ENCODE results near the gene DGKH. TPM values are rescaled to one million over a fixed set of nuclear protein-coding genes. Genes with fewer than 3 reads are reported as not detected.
A peak's percentile ranks its signal among the peaks of the same experiment; 100 is the strongest.

DGKH gene
- total RNA-seq, 1 donor from 2014 or later: 45.1 TPM

DNA sequence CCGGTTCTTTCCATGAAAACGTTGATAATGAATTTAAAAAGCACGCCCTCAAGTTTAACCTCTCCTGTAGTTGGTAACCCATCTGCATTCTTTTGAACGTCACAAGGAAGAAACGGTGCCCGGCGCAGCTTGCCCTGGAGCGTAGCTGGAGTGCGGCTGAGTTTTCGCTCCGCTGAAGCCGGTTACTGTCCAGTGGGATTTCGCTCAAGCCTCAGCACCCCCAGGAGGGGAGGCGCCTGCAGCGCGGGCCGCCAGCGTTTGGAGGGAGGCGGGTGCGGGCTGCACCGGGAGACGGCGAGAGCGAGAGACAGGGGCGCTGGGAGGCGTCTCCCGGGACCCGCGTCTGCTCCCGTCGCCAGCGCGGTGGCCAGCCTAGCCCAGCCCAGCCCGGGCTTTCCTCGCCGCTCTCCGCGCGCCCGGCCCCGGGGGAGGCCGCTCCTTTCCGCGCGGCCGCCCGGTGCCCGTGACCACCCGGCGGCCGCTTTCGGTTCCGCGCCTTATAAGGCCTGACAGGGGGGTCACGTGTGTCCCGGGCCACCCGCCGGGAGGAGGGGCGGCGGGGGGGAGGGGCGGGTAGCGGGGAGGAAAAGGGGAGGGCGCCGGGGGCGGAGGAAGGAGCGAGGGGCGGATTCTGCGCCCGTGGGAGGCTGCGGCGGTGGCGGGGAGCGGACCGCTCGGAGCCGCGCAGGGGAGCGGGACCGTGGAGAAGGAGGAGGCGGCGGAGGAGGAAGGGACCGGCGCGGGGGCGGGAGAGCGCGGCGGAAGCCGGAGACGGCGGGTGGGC is 8.3 kb upstream of the DGKH start:
- peaks cover 17% of the 10 kb centered on the region for H3K36me3 Mint-ChIP-seq (ENCODE audit: low read depth, unreplicated experiment)
- peaks cover 27% of the 10 kb centered on the region for H3K4me1 Mint-ChIP-seq (ENCODE audit: unreplicated experiment)
- peak overlapping the region; percentile 91 for H3K27ac Mint-ChIP-seq (ENCODE audit: unreplicated experiment)
- TF ChIP-seq, protein P1, sequence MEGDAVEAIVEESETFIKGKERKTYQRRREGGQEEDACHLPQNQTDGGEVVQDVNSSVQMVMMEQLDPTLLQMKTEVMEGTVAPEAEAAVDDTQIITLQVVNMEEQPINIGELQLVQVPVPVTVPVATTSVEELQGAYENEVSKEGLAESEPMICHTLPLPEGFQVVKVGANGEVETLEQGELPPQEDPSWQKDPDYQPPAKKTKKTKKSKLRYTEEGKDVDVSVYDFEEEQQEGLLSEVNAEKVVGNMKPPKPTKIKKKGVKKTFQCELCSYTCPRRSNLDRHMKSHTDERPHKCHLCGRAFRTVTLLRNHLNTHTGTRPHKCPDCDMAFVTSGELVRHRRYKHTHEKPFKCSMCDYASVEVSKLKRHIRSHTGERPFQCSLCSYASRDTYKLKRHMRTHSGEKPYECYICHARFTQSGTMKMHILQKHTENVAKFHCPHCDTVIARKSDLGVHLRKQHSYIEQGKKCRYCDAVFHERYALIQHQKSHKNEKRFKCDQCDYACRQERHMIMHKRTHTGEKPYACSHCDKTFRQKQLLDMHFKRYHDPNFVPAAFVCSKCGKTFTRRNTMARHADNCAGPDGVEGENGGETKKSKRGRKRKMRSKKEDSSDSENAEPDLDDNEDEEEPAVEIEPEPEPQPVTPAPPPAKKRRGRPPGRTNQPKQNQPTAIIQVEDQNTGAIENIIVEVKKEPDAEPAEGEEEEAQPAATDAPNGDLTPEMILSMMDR (IDR thresholded peaks at IDR 0.05; ENCODE audit: unreplicated experiment): no peak
- peak overlapping the region; percentile 95 for H3K4me3 Mint-ChIP-seq (ENCODE audit: unreplicated experiment)
- peak; percentile 92 for DNase-seq (ENCODE audit: low spot score)
- H3K9me3 Mint-ChIP-seq (ENCODE audit: unreplicated experiment): no peaks in the 10 kb centered on the region
- peaks cover 24% of the 10 kb centered on the region for H3K27me3 Mint-ChIP-seq (ENCODE audit: unreplicated experiment)

DNA sequence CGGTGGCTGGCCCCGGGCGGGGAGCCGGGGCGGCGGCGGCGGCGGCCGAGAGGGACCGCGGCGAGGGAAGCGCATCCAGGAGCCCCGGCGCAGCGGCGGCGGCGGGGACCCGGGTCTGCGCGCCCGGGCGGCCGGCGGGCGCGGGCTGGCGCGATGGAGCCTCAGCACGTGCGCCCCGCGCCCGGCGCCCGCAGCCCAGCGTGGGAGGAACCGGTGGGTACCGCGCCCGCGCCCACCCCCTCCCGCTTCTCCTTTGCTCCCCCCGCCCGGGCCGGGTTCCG is 7.8 kb upstream of the DGKH start:
- H3K27ac Mint-ChIP-seq (ENCODE audit: unreplicated experiment): no peak overlapping the region
- peaks cover 17% of the 10 kb centered on the region for H3K36me3 Mint-ChIP-seq (ENCODE audit: low read depth, unreplicated experiment)
- peaks cover 27% of the 10 kb centered on the region for H3K4me1 Mint-ChIP-seq (ENCODE audit: unreplicated experiment)
- TF ChIP-seq, protein P1 (IDR thresholded peaks at IDR 0.05; ENCODE audit: unreplicated experiment): no peak
- H3K27me3 Mint-ChIP-seq (ENCODE audit: unreplicated experiment): peaks cover 24% of the 10 kb centered on the region
- H3K4me3 Mint-ChIP-seq (ENCODE audit: unreplicated experiment): peak overlapping the region; percentile 99
- H3K9me3 Mint-ChIP-seq (ENCODE audit: unreplicated experiment): no peaks in the 10 kb centered on the region
- no peak for DNase-seq (ENCODE audit: low spot score)

DNA sequence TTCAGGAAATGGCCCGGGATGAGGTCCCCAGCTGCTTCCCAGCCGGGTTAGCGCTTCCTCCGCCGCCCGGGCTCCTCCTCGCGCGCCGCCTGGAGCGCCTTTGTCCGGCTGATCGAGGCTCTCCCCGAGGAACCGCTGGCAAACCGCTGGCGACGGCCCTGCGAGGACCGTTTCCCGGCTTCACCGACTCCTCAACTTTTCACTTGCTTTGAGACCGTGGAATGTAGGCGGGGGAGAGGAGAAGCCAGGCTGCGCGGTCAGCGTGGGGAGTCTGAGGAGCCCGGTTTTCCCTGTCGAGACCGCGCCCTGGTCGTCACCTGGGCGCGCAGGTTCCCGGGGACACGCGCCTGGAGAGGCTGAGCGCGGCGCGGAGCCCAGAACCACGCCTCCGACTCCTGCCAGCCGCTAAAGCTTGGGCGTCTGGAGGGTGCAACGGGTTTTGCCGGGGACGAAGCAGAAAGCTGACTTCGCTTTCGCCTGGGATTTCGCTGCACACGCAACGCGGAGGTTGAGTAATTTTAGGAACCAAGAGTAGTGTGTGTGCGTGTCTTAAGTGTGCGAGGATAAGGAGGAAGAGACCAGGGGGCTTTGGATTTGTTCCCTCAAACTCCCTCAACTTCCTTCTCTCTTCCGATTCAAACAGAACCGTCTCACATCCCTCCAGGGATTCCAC is 7.3 kb upstream of the DGKH start:
- H3K9me3 Mint-ChIP-seq (ENCODE audit: unreplicated experiment): no peaks in the 10 kb centered on the region
- H3K27me3 Mint-ChIP-seq (ENCODE audit: unreplicated experiment): peaks cover 24% of the 10 kb centered on the region
- H3K4me1 Mint-ChIP-seq (ENCODE audit: unreplicated experiment): peaks cover 32% of the 10 kb centered on the region
- H3K27ac Mint-ChIP-seq (ENCODE audit: unreplicated experiment): peak overlapping the region; percentile 98
- TF ChIP-seq, protein P1 (IDR thresholded peaks at IDR 0.05; ENCODE audit: unreplicated experiment): no peak
- peaks cover 17% of the 10 kb centered on the region for H3K36me3 Mint-ChIP-seq (ENCODE audit: low read depth, unreplicated experiment)
- peak; percentile 68 for DNase-seq (ENCODE audit: low spot score)
- H3K4me3 Mint-ChIP-seq (ENCODE audit: unreplicated experiment): peak overlapping the region; percentile 99

DNA sequence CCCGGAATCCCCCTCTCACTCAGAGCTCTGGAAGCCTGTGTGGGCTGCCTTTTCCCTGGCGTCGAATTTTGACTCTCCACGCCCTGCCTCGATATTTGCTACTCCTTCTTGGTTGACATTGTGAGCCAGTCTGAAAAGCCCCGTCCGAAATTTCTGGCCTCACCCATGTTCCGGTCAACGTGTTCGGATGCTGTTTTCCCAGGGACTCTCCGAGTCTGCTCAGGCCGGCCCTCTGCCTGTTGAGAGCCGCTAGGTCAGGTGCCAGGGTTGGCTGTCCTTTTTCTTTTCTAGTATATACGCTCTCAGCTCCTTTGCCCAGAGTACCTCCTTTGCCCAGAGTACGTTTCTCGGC is 6.8 kb upstream of the DGKH start:
- peak overlapping the region; percentile 99 for H3K4me3 Mint-ChIP-seq (ENCODE audit: unreplicated experiment)
- no peaks in the 10 kb centered on the region for H3K9me3 Mint-ChIP-seq (ENCODE audit: unreplicated experiment)
- DNase-seq (ENCODE audit: low spot score): peak; percentile 64
- TF ChIP-seq, protein P1 (IDR thresholded peaks at IDR 0.05; ENCODE audit: unreplicated experiment): no peak
- peaks cover 24% of the 10 kb centered on the region for H3K27me3 Mint-ChIP-seq (ENCODE audit: unreplicated experiment)
- H3K27ac Mint-ChIP-seq (ENCODE audit: unreplicated experiment): peak overlapping the region; percentile 98
- H3K36me3 Mint-ChIP-seq (ENCODE audit: low read depth, unreplicated experiment): peaks cover 17% of the 10 kb centered on the region
- peaks cover 37% of the 10 kb centered on the region for H3K4me1 Mint-ChIP-seq (ENCODE audit: unreplicated experiment)

DNA sequence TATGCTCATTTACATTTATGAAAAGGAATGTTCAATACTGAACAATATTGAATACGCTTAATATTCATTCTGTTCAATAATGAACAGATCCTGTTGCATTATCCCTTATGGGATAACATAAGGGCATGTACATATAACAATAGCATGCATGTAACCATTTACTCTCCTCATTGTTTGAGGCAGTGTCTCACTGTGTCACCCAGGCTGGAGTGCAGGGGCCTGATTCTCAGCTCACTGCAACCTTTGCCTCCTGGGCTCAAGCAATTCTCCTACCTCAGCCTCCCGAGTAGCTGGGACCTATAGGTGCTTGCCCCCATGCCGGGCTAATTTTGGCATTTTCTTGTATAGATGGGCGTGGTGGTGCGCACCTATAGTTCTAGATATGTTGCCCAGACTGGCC is 4.8 kb upstream of the DGKH start:
- Mint-ChIP-seq H3K4me1 (ENCODE audit: unreplicated experiment) (peaks cover 43% of the 10 kb centered on the region), H3K36me3 (ENCODE audit: low read depth, unreplicated experiment) (peaks cover 15% of the 10 kb centered on the region), H3K27me3 (ENCODE audit: unreplicated experiment) (peaks cover 26% of the 10 kb centered on the region), H3K27ac (ENCODE audit: unreplicated experiment) (no peak overlapping the region), H3K9me3 (ENCODE audit: unreplicated experiment) (no peaks in the 10 kb centered on the region), H3K4me3 (ENCODE audit: unreplicated experiment) (no peak overlapping the region)
- DNase-seq (ENCODE audit: low spot score): no peak
- TF ChIP-seq, protein P1 (IDR thresholded peaks at IDR 0.05; ENCODE audit: unreplicated experiment): no peak

All from endothelial cell (in vitro differentiated cells).